ENCODE data around the gene CASP3. TPM values are rescaled to one million over a fixed set of nuclear protein-coding genes. Genes with fewer than 3 reads are reported as not detected.

Gene CASP3
- total RNA-seq, result 10 to 100 TPM; 11.4 to 17.5 TPM

- peak; percentile 67 for DNase-seq (ENCODE audit: low spot score)
- ATAC-seq (ENCODE audit: insufficient number of reproducible peaks, low FRiP score, low read depth), result peak; percentile 92
- Histone ChIP-seq H3K4me1 (ENCODE audit: control insufficient read depth in 1 of 2, low read depth in 2 of 2) (peaks cover 35 to 46% of the 10 kb centered on the region in 2 donors), H3K27me3 (replicated peaks; ENCODE audit: insufficient read depth) (no peaks in the 10 kb centered on the region), H3K36me3 (no peaks in the 10 kb centered on the region), H3K27ac (peak within 1 kb of the TSS; percentile 99), H3K4me3 (peak within 1 kb of the TSS; percentile 84), H3K9me3 (no peaks in the 10 kb centered on the region)
- peak; percentile 19 for TF ChIP-seq CTCF (IDR thresholded peaks at IDR 0.05)
Measured at GRCh38 chr4:184649026-184649970, at the start of gene CASP3, which contains the start of gene PRIMPOL. Gene CASP3, minus strand, starts transcription at chr4:184649447. Its CDS starts 10,994 bp downstream, at chr4:184638453. Gene PRIMPOL, plus strand, starts transcription at chr4:184649738. Its CDS starts 7,403 bp downstream, at chr4:184657141.

- Histone ChIP-seq H3K4me3 (peak overlapping the region; percentile 46), H3K9me3 (no peaks in the 10 kb centered on the region), H3K27me3 (replicated peaks; ENCODE audit: insufficient read depth) (no peaks in the 10 kb centered on the region), H3K4me1 (ENCODE audit: control insufficient read depth in 1 of 2, low read depth in 2 of 2) (no peaks in the 10 kb centered on the region), H3K27ac (no peak overlapping the region), H3K36me3 (no peaks in the 10 kb centered on the region)
- ATAC-seq (ENCODE audit: insufficient number of reproducible peaks, low FRiP score, low read depth), result no peak
- no peak for DNase-seq (ENCODE audit: low spot score)
- TF ChIP-seq CTCF (IDR thresholded peaks at IDR 0.05), result no peak
Measured at GRCh38 chr4:184697956-184698355, 48.7 kb upstream of the CASP3 start.

GRCh38 chr4:184695178-184695896 lies 46.1 kb upstream of the CASP3 start:
- Histone ChIP-seq H3K4me3 (no peak overlapping the region), H3K27ac (no peak overlapping the region), H3K4me1 (ENCODE audit: control insufficient read depth in 1 of 2, low read depth in 2 of 2) (no peaks in the 10 kb centered on the region), H3K27me3 (replicated peaks; ENCODE audit: insufficient read depth) (no peaks in the 10 kb centered on the region), H3K9me3 (no peaks in the 10 kb centered on the region), H3K36me3 (no peaks in the 10 kb centered on the region)
- no peak for TF ChIP-seq CTCF (IDR thresholded peaks at IDR 0.05)
- no peak for ATAC-seq (ENCODE audit: insufficient number of reproducible peaks, low FRiP score, low read depth)
- DNase-seq (ENCODE audit: low spot score), result no peak

- H3K4me3 ChIP-seq, result no peak overlapping the region
- no peaks in the 10 kb centered on the region for H3K27me3 ChIP-seq (replicated peaks; ENCODE audit: insufficient read depth)
- TF ChIP-seq CTCF (IDR thresholded peaks at IDR 0.05), result no peak
- H3K27ac ChIP-seq, result no peak overlapping the region
- ATAC-seq (ENCODE audit: insufficient number of reproducible peaks, low FRiP score, low read depth) (no peak), DNase-seq (ENCODE audit: low spot score) (no peak)
- H3K4me1 ChIP-seq (ENCODE audit: control insufficient read depth in 1 of 2, low read depth in 2 of 2), result no peaks in the 10 kb centered on the region
- no peaks in the 10 kb centered on the region for H3K9me3 ChIP-seq
- H3K36me3 ChIP-seq, result no peaks in the 10 kb centered on the region
Measured at GRCh38 chr4:184694412-184694956, 45.2 kb upstream of the CASP3 start.

GRCh38 chr4:184693056-184693455 lies 43.8 kb upstream of the CASP3 start:
- no peak overlapping the region for H3K27ac ChIP-seq
- no peaks in the 10 kb centered on the region for H3K9me3 ChIP-seq
- DNase-seq (ENCODE audit: low spot score) (no peak), ATAC-seq (ENCODE audit: insufficient number of reproducible peaks, low FRiP score, low read depth) (no peak)
- no peaks in the 10 kb centered on the region for H3K4me1 ChIP-seq (ENCODE audit: control insufficient read depth in 1 of 2, low read depth in 2 of 2)
- H3K27me3 ChIP-seq (replicated peaks; ENCODE audit: insufficient read depth), result no peaks in the 10 kb centered on the region
- no peaks in the 10 kb centered on the region for H3K36me3 ChIP-seq
- no peak overlapping the region for H3K4me3 ChIP-seq
- no peak for TF ChIP-seq CTCF (IDR thresholded peaks at IDR 0.05)

Measured in thoracic aorta (tissue), 2 donors.